ENCODE measurements around the gene UGT1A9. TPM values are rescaled to one million over a fixed set of nuclear protein-coding genes. Genes with fewer than 3 reads are reported as not detected.
"Not testable (repeated sequence)": the region's sequence is repeated elsewhere in the genome, so short reads cannot be mapped to it uniquely, and the experiment has no call there.

Gene UGT1A9
- total RNA-seq, 1 donor from 2014 or later: 1.5 TPM

DNA sequence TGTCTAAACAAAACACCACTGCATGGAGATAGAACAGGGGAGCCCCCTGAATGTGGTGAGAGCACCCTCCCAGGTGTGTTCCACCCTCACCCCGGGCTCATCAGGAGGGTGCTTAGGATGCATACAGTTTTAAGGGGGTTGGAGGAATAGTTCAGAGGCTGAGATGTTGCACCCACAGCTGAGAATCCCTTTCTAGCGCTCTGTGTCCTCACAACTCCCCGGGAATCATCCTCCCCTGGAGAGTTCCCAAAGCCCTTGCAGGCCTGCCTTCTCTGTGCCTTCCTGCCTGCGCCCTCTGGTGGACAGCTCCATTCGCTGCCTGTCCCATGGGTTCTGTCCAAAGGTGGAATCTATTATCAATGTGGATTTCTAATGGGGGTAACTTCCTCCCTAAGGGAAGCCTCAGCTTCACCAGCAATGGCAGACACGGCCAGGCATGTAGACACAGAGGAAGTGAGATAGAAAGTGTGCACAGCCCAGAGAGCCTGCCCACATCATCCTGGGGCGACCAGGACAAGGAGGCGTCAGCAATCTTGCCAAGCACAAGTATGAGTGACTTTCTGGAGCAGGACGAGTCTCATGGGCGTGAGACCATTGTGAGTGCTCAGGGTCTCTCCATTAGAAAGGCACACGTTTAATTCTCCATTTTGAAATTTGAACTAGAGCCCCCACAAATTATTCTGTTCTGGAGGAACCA, 39.8 kb downstream of the UGT1A9 start:
- peak; percentile 83 for DNase-seq (ENCODE audit: low spot score)

- no peak for DNase-seq (ENCODE audit: low spot score)
Measured at GRCh38 chr2:233712611-233713261, 41.0 kb downstream of the UGT1A9 start, which contains the start of gene UGT1A5. UGT1A5 (plus strand) TSS chr2:233712907; CDS start chr2:233712992, 85 bp downstream.

- DNase-seq (ENCODE audit: low spot score): no peak
Measured at GRCh38 chr2:233713262-233713615, 41.5 kb downstream of the UGT1A9 start.

DNA sequence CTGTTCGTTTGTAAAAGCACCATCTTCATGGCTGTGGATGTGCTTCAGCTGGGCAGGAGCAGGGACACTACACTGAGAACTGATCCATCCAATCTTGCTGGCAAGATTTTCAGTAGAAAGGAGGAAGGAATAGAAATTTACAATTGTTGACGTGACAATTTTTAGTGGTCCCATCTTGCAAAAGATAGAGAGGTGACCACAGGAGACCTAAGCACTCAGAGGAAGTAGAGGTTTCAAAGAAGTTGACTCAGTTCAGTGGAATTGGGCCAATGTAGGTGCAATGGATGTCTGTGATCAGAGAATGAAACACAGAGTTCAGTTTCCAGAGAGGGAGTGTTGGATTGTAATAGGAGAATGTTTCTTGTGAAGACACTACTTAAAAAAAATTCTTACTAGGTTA, 42.4 kb downstream of the UGT1A9 start:
- no peak for DNase-seq (ENCODE audit: low spot score)

GRCh38 chr2:233718552-233718951, 46.9 kb downstream of the UGT1A9 start, which contains the start of gene UGT1A4:
UGT1A4 (plus strand) TSS chr2:233718736; CDS start chr2:233718821, 85 bp downstream.
- no peak for DNase-seq (ENCODE audit: low spot score)

DNA sequence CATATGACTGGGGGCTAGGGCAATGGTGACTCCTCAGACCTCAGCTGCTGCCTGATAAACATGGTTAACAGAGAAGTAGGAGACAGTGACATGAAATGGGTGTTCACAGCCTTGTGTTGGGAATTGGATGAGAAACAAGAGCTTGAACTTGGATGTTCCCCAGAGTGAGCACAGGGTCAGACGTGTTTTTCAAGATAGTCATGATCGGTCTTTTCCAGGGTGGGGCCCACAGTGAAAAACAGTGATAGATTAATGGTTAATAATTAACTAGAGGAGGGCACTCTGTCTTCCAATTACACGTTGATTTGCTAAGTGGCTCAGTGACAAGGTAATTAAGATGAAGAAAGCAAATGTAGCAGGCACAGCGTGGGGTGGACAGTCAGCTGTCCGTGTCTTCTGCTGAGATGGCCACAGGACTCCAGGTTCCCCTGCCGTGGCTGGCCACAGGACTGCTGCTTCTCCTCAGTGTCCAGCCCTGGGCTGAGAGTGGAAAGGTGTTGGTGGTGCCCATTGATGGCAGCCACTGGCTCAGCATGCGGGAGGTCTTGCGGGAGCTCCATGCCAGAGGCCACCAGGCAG, 57.1 kb downstream of the UGT1A9 start, which contains the start of gene UGT1A3:
Gene UGT1A3, plus strand, starts transcription at position 320 of the 579 bp plus-strand sequence. Its CDS starts 85 bp downstream, at position 405.
- no peak for DNase-seq (ENCODE audit: low spot score)

- DNase-seq (ENCODE audit: low spot score): peak; percentile 46
Measured at GRCh38 chr2:233736868-233737653, 65.4 kb downstream of the UGT1A9 start.

DNA sequence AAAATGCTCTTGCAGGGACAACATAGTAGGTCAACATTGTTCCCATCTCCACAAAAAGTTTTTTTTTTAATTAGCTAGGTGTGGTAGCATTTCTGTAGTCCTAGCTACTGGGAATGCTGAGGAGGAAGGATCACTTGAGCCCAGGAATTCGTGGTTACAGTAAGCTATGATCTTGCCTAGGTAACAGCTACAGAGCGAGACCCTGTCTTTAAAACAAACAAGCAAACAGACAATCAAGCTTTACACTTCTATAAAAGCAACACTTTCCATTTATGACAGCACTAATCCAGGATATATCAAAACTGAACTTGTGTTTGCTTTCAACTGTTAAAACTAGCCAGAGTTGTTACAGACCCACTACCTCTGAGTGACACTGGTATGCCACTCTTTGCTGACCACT, 69.2 kb downstream of the UGT1A9 start:
- no peak for DNase-seq (ENCODE audit: low spot score)

- DNase-seq (ENCODE audit: low spot score): no peak
Measured at GRCh38 chr2:233743464-233744259, 72.0 kb downstream of the UGT1A9 start.

- DNase-seq (ENCODE audit: low spot score): no peak
Measured at GRCh38 chr2:233745073-233745755, 73.5 kb downstream of the UGT1A9 start.

DNA sequence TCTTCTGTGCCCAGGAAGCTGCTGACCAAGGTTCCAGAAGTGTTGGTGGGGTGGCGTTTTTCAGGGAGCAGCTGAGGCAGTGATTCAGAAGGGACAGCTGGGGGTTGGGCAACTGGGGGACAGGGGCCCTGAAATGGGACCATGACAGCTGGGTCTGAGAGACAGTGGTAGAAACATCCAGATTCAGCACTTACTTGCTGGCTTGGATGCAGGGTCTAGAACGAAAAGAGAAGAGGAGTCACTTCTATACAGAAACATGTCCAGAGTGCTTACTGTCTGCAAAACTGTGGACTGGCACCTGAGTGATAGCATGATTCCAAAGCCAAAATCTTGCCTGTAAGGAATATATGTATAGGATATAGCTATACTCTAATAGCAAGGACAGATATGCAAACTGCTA, 74.1 kb downstream of the UGT1A9 start:
- not testable (repeated sequence) for DNase-seq (ENCODE audit: low spot score)

DNA sequence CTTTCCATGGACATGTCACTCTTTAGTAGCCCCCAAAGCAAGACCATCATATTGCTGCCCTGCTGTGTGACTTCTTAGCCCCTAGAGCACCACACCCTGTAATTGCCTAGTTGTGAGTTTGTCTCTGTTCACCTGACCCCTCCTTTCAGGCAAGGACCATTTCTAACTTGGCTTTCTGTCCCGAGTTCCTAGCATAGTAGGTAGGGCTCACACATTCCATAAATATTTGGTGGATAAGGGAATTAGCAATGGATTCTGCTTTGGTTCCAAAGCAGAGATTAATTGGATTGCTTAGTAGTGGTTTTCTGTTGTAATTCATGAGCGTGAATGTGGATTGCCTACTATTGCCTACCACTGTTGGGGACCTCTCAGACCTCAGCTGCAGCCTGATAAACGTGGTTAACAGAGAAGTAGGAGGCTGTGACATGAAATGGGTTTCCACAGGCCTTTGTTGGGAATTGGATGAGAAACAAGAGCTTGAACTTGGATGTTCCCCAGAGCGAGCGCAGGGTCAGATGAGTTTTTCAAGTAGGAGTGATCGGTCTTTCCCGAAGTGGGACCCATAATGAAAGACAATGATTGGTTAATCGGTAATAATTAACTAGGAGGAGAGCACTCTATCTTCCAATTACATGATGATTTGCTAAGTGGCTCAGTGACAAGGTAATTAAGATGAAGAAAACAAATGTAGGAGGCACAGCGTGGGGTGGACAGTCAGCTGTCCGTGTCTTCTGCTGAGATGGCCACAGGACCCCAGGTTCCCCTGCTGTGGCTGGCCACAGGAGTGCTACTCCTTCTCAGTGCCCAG, 75.0 kb downstream of the UGT1A9 start:
- no peak for DNase-seq (ENCODE audit: low spot score)

DNA sequence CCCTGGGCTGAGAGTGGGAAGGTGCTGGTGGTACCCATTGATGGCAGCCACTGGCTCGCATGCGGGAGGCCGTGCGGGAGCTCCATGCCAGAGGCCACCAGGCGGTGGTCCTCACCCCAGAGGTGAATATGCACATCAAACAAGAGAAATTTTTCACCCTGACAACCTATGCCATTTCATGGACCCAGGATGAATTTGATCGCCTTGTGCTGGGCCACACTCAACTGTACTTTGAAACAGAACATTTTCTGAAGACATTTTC, 75.5 kb downstream of the UGT1A9 start:
- no peak for DNase-seq (ENCODE audit: low spot score)

DNA sequence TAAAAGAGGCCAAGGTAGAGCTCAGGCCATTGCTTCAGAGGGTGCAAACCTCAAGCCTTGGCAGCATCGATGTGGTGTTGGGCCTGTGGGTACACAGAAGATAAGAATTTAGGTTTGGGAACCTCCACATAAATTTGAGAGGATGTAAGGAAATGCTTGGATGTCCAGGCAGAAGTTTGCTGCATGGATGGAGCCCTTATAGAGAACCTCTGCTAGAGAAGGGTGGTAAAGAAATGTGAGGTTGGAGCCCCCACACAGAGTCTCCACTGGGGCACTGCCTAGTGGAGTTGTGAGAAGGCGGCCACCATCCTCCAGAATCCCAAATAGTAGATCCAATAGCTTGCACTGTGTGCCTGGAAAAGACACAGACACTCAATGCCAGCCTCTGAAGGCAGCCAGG, 79.0 kb downstream of the UGT1A9 start:
- DNase-seq (ENCODE audit: low spot score): not testable (repeated sequence)

GRCh38 chr2:233751212-233752009, 79.7 kb downstream of the UGT1A9 start:
- not testable (repeated sequence) for DNase-seq (ENCODE audit: low spot score)

- no peak for DNase-seq (ENCODE audit: low spot score)
Measured at GRCh38 chr2:233754872-233755611, 83.3 kb downstream of the UGT1A9 start.

GRCh38 chr2:233756429-233757081, 84.9 kb downstream of the UGT1A9 start:
- DNase-seq (ENCODE audit: low spot score): no peak

DNA sequence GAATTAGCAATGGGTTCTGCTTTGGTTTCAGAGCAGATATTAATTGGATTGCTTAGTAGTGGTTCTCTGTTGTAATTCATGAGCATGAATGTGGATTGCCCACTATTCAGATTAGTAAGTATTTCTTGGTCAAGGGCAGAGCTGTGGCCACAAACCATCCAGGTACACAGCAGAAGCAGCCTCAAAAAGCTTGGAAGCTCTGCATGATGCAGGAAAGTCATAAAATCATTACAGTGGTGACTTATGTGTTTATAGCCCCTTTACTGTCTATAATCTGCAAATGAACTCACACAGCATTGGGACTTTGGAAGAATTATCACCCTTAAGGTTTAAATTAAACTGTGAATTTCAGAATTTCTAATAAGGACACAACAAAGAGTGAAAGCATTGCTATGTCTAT, 86.4 kb downstream of the UGT1A9 start:
- no peak for DNase-seq (ENCODE audit: low spot score)

Data from ureter (tissue), 1 donor.